Measurements from ENCODE around the gene APPBP2. TPM values are rescaled to one million over a fixed set of nuclear protein-coding genes. Genes with fewer than 3 reads are reported as not detected.

APPBP2 gene
- total and polyA plus RNA-seq, 10 donors = 4.1 to 49.8 (median 30.8) TPM

GRCh38 chr17:60445144-60445543 is 80.9 kb downstream of the APPBP2 start:
- DNase-seq = no peak
- TF ChIP-seq CTCF (IDR thresholded peaks at IDR 0.05 in 8 of 11, conservative IDR thresholded peaks at IDR 0.05 in 3 of 11) (no peak), POLR2A (IDR thresholded peaks at IDR 0.05) (no peak), POLR2AphosphoS5 (IDR thresholded peaks at IDR 0.05) (no peak)
- no peaks in the 10 kb centered on the region for H3K4me1 ChIP-seq
- peaks cover 0 to 65% (median 31%) of the 10 kb centered on the region in 6 donors for H3K36me3 ChIP-seq
- no peak overlapping the region for H3K27ac ChIP-seq
- no peaks in the 10 kb centered on the region for H3K27me3 ChIP-seq (replicated peaks in 1 of 7)
- no peak overlapping the region for H3K4me3 ChIP-seq
- no peaks in the 10 kb centered on the region for H3K9me3 ChIP-seq
- intact Hi-C loops (cut with DNase I; ENCODE audit: low total_unique reads) = no loop called here

- peaks cover 0 to 3% (median 0%) of the 10 kb centered on the region in 6 donors for H3K4me1 ChIP-seq
- no peak overlapping the region for H3K27ac ChIP-seq
- H3K36me3 ChIP-seq = peaks cover 0 to 50% (median 22%) of the 10 kb centered on the region in 6 donors
- no peaks in the 10 kb centered on the region for H3K27me3 ChIP-seq (replicated peaks in 1 of 7)
- TF ChIP-seq POLR2AphosphoS5 (IDR thresholded peaks at IDR 0.05) (no peak), POLR2A (IDR thresholded peaks at IDR 0.05) (no peak)
- no peak overlapping the region for H3K4me3 ChIP-seq
- intact Hi-C loops (cut with DNase I; ENCODE audit: low total_unique reads) = no loop called here
- DNase-seq = no peak
- WGBS, 5 donors = 91 to 97% (median 95%) methylated on average over 6 of the region's 6 CpGs
- no peaks in the 10 kb centered on the region for H3K9me3 ChIP-seq
These were observed 82.3 kb downstream of the APPBP2 start for GRCh38 chr17:60443713-60444112.

- Histone ChIP-seq H3K9me3 (no peaks in the 10 kb centered on the region), H3K4me1 (peaks cover 0 to 3% (median 0%) of the 10 kb centered on the region in 6 donors), H3K27me3 (replicated peaks in 1 of 7) (no peaks in the 10 kb centered on the region), H3K36me3 (peaks cover 0 to 39% (median 15%) of the 10 kb centered on the region in 6 donors), H3K27ac (no peak overlapping the region), H3K4me3 (no peak overlapping the region)
- 65 to 81% (median 77%) methylated on average over 6 of the region's 6 CpGs for WGBS, 5 donors
- intact Hi-C loops (cut with DNase I; ENCODE audit: low total_unique reads) = no loop called here
- no peak for TF ChIP-seq CTCF (IDR thresholded peaks at IDR 0.05 in 8 of 11, conservative IDR thresholded peaks at IDR 0.05 in 3 of 11)
- no peak for DNase-seq
These were observed 83.5 kb downstream of the APPBP2 start for GRCh38 chr17:60442271-60443173.

- WGBS, 5 donors = 24 to 44% (median 38%) methylated on average over 2 of the region's 2 CpGs
- no peak for TF ChIP-seq POLR2AphosphoS5 (IDR thresholded peaks at IDR 0.05)
- TF ChIP-seq POLR2A (IDR thresholded peaks at IDR 0.05) = no peak
- no peak for TF ChIP-seq CTCF (IDR thresholded peaks at IDR 0.05 in 8 of 11, conservative IDR thresholded peaks at IDR 0.05 in 3 of 11)
These were observed 86.5 kb downstream of the APPBP2 start for GRCh38 chr17:60439501-60439900.

More at GRCh38 chr17:60439501-60439900, 86.5 kb downstream of the APPBP2 start:
- Histone ChIP-seq H3K36me3 (peaks cover 0 to 11% (median 0%) of the 10 kb centered on the region in 6 donors), H3K9me3 (no peaks in the 10 kb centered on the region), H3K4me3 (no peak overlapping the region), H3K27ac (no peak overlapping the region), H3K27me3 (replicated peaks in 1 of 7) (peaks cover 0 to 7% (median 0%) of the 10 kb centered on the region in 7 donors), H3K4me1 (peaks cover 0 to 11% (median 5%) of the 10 kb centered on the region in 6 donors)
- intact Hi-C loops (cut with DNase I; ENCODE audit: low total_unique reads) = loop anchor here (10.0 kb wide), 1 partner anchor 295 kb away; the partner anchor contains the start of gene CA4
- DNase-seq = no peak

Measured in spleen (tissue), 11 donors.